A549 (cell line): ENCODE results near the gene BICC1. TPM values are rescaled to one million over a fixed set of nuclear protein-coding genes. Genes with fewer than 3 reads are reported as not detected.

ENCODE experiments used
- ATAC-seq, 2 experiments: fragments of 200-7000 bp in 1 of 2; fragments of >200 bp in 1 of 2; cut with Nextera tagmentation in 1 of 2; cut with Tn5 transposase in 1 of 2; 3 replicates each; pipeline versions ENCODE4 v1.8.0 to v1.9.1; 2018 to 2020; ENCODE audit warnings: mild to moderate bottlenecking in 1 of 2, moderate library complexity in 1 of 2
- CTCF ChIA-PET: fragments of 300-600 bp; sonication (Branson Sonifier 250); formaldehyde crosslinking; extraction: SDS; loops from one replicate; lab custom pipeline; 2021; ENCODE audit warnings: antibody characterized with exemption, inconsistent platforms; lab: Yijun Ruan, JAX
- POLR2A ChIA-PET: fragments of 350-600 bp; formaldehyde crosslinking; extraction: SDS; loops from one replicate; lab custom pipeline; 2021; ENCODE audit warnings: antibody characterized with exemption, inconsistent platforms; lab: Yijun Ruan, JAX
- DNase-seq, 2 experiments: peaks; one replicate each; pipeline versions ENCODE4 v3.0.0 to v3.0.0-alpha.2; 2011 to 2016; ENCODE audit warnings: low read depth in 1 of 2, low spot score in 1 of 2
- FAIRE-seq: peaks from 2 replicates; lab custom pipeline; 2011; peaks lifted over from hg19 to GRCh38; lab: Jason Lieb, UNC
- H3K27ac ChIP-seq, 2 experiments: fragments of >200 bp; sonication (Bioruptor Twin); formaldehyde crosslinking; 3 replicates each; pipeline ENCODE4 v1.5.1; 2016 to 2017
- H3K4me1 ChIP-seq: fragments of >200 bp; sonication (Bioruptor Twin); formaldehyde crosslinking; 3 replicates; pipeline ENCODE4 v1.6.1; 2016
- H3K4me2 ChIP-seq: fragments of >200 bp; sonication (Bioruptor Twin); formaldehyde crosslinking; 3 replicates; pipeline ENCODE4 v1.6.1; 2016
- H3K4me3 ChIP-seq: fragments of >200 bp; sonication (Bioruptor Twin); formaldehyde crosslinking; 3 replicates; pipeline ENCODE4 v1.5.1; 2016
- H3K9me3 ChIP-seq: fragments of >200 bp; sonication (Bioruptor Twin); formaldehyde crosslinking; 3 replicates; pipeline ENCODE4 v1.6.1; 2016
- ATOH8 ChIP-seq: fragments of 250-450 bp; sonication (Bioruptor Pico); IDR thresholded peaks from 2 replicates; pipeline ENCODE4 v1.5.0; 2020; ENCODE audit warnings: low read depth, mild to moderate bottlenecking, moderate library complexity
- CBX2 ChIP-seq: fragments of 200-600 bp; sonication (generic); IDR thresholded peaks from 2 replicates; pipeline ENCODE4 v1.6.1; 2016; ENCODE audit warnings: low read depth, mild to moderate bottlenecking, borderline replicate concordance
- CHD2 ChIP-seq: fragments of 150-350 bp; IDR thresholded peaks from 2 replicates; pipeline ENCODE4 v1.6.1; 2014; ENCODE audit warnings: low read length; ENCODE audit not compliant: partially characterized antibody
- CHD4 ChIP-seq: fragments of 200-600 bp; sonication (generic); IDR thresholded peaks from 2 replicates; pipeline ENCODE4 v1.6.1; 2016; ENCODE audit warnings: antibody characterized with exemption, mild to moderate bottlenecking, borderline replicate concordance
- EHMT2 ChIP-seq: fragments of 200-600 bp; sonication (generic); IDR thresholded peaks from 2 replicates; pipeline ENCODE4 v1.6.1; 2016; ENCODE audit warnings: antibody characterized with exemption, low read depth, mild to moderate bottlenecking, moderate library complexity
- ESRRA ChIP-seq: fragments of 150-350 bp; IDR thresholded peaks from 2 replicates; pipeline ENCODE4 v1.6.1; 2014; ENCODE audit warnings: mild to moderate bottlenecking, low read length, borderline replicate concordance
- FOSB ChIP-seq: fragments of 250-450 bp; sonication (Bioruptor Pico); IDR thresholded peaks from 2 replicates; pipeline ENCODE4 v1.5.0; 2020; ENCODE audit warnings: mild to moderate bottlenecking, moderate library complexity
- FOXS1 ChIP-seq: fragments of 250-450 bp; sonication (Bioruptor Pico); IDR thresholded peaks from 2 replicates; pipeline ENCODE4 v1.5.0; 2020; ENCODE audit warnings: mild to moderate bottlenecking, moderate library complexity
- GATA3 ChIP-seq: IDR thresholded peaks from 2 replicates; pipeline ENCODE4 v1.6.1; 2012; ENCODE audit warnings: borderline replicate concordance
- HDAC2 ChIP-seq: fragments of 200-600 bp; sonication (generic); IDR thresholded peaks from 2 replicates; pipeline ENCODE4 v1.6.1; 2016
- HEYL ChIP-seq: fragments of 250-450 bp; sonication (Bioruptor Pico); IDR thresholded peaks from 2 replicates; pipeline ENCODE4 v1.8.0; 2021; ENCODE audit warnings: mild to moderate bottlenecking, moderate library complexity
- HOXA7 ChIP-seq: fragments of 250-450 bp; sonication (Bioruptor Pico); IDR thresholded peaks from 2 replicates; pipeline ENCODE4 v1.5.0; 2020; ENCODE audit warnings: mild to moderate bottlenecking, moderate library complexity
- JUN ChIP-seq, 2 experiments: fragments of >200 bp; sonication (Bioruptor Twin); formaldehyde crosslinking; IDR thresholded peaks; 2 replicates in 1 of 2; 3 replicates in 1 of 2; pipeline ENCODE4 v1.6.1; 2016 to 2017
- KDM1A ChIP-seq: fragments of 200-600 bp; sonication (generic); IDR thresholded peaks from 2 replicates; pipeline ENCODE4 v1.6.1; 2016; ENCODE audit warnings: low read depth, mild to moderate bottlenecking
- KDM5A ChIP-seq: fragments of 200-600 bp; sonication (generic); IDR thresholded peaks from 2 replicates; pipeline ENCODE4 v1.6.1; 2016; ENCODE audit warnings: antibody characterized with exemption, mild to moderate bottlenecking
- NFE2L2 ChIP-seq: fragments of 150-350 bp; conservative IDR thresholded peaks from 2 replicates; pipeline ENCODE4 v1.6.1; 2014; ENCODE audit warnings: low read length
- NR3C1 ChIP-seq: fragments of >200 bp; sonication (Bioruptor Twin); formaldehyde crosslinking; IDR thresholded peaks from 3 replicates; pipeline ENCODE4 v1.6.1; 2017
- PHF8 ChIP-seq: fragments of 200-600 bp; sonication (generic); IDR thresholded peaks from 2 replicates; pipeline ENCODE4 v1.6.1; 2016; ENCODE audit warnings: low read depth, mild to moderate bottlenecking, antibody characterized with exemption, moderate library complexity, borderline replicate concordance
- RARB ChIP-seq: fragments of 250-450 bp; sonication (Bioruptor Pico); IDR thresholded peaks from 2 replicates; pipeline ENCODE4 v1.8.0; 2021; ENCODE audit warnings: mild to moderate bottlenecking, moderate library complexity
- RCOR1 ChIP-seq: fragments of 150-350 bp; IDR thresholded peaks from 2 replicates; pipeline ENCODE4 v1.6.1; 2014; ENCODE audit warnings: antibody characterized with exemption, low read length, low read depth
- REST ChIP-seq: fragments of 200-600 bp; sonication (generic); IDR thresholded peaks from 2 replicates; pipeline ENCODE4 v1.6.1; 2016; ENCODE audit warnings: antibody characterized with exemption, mild to moderate bottlenecking, moderate library complexity
- SMC3 ChIP-seq: fragments of >200 bp; sonication (Bioruptor Twin); formaldehyde crosslinking; IDR thresholded peaks from 3 replicates; pipeline ENCODE4 v1.6.1; 2018; ENCODE audit warnings: inconsistent platforms
- TP53 ChIP-seq: fragments of 250-450 bp; sonication (Bioruptor Pico); IDR thresholded peaks from 2 replicates; pipeline ENCODE4 v1.5.0; 2021; ENCODE audit warnings: mild to moderate bottlenecking, moderate library complexity
- ZNF302 ChIP-seq: fragments of 250-450 bp; sonication (Bioruptor Pico); IDR thresholded peaks from 2 replicates; pipeline ENCODE4 v1.9.0; 2021; ENCODE audit warnings: inconsistent platforms, mild to moderate bottlenecking, moderate library complexity
- ZSCAN20 ChIP-seq: fragments of 250-450 bp; sonication (Bioruptor Pico); IDR thresholded peaks from 2 replicates; pipeline ENCODE4 v1.8.0; 2022; ENCODE audit warnings: mild to moderate bottlenecking, moderate library complexity
- WGBS: methylation state at CpG from one replicate; pipeline ENCODE4 v1.1.6; 2017; ENCODE audit errors: missing lambda C conversion rate; 5-methylcytosine and 5-hydroxymethylcytosine counted together
- polyA plus RNA-seq, 4 experiments: library from polyadenylated mRNA; depleted of rRNA in 3 of 4; stranded (reverse); fragments of >200 nt; fragmentation: RNase III in 1 of 4; extraction: RNeasy Plus Mini Kit Qiagen cat#74134 plus additional on column Dnase treatment in 1 of 4; gene quantifications; 2 replicates in 3 of 4; 3 replicates in 1 of 4; pipeline ENCODE4 v1.2.3, GENCODE V29; 2011 to 2017
- TF ChIP-seq, protein P1 (sequence below): fragments of 450-650 bp; IDR thresholded peaks from 2 replicates; pipeline ENCODE4 v1.6.1; 2014; ENCODE audit warnings: antibody characterized with exemption
- TF ChIP-seq, protein P2 (sequence below): IDR thresholded peaks from 2 replicates; pipeline ENCODE4 v1.6.1; 2012
- TF ChIP-seq, protein P3 (sequence below): fragments of >200 bp; sonication (Bioruptor Twin); formaldehyde crosslinking; IDR thresholded peaks from 2 replicates; pipeline ENCODE4 v1.6.1; 2016

BICC1 gene
- polyA plus RNA-seq, 2 of the 4 experiments (the other 2 are of a cell fraction) = 36.9 to 56.8 TPM

DNA sequence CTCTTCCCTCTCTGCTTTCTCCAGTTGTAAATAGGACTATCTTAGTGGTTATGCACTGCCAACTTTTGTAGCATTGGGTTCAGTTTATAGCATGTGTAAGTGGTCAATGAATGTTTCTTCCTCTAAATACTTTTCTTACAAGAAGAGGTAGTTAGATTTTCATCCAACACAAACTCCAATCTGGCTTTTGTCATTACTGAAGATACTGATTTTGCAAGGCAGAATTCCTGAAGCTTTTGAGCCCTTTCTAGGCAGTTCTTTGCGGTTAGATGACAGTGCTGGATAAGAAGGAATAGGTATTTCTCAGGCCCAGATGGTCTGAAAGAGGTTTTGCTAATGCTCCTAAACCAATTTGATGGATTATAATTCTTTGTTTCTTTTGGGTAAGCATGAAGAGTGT lies 60.5 kb downstream of the BICC1 start:
- 86% methylated on average over 1 of the region's 1 CpG for WGBS
- ATAC-seq (no peak), FAIRE-seq (no peak), DNase-seq (no peak)
- TF ChIP-seq JUN (IDR thresholded peaks at IDR 0.05) (no peak), KDM5A (no peak), REST (no peak), HDAC2 (no peak), ZSCAN20 (no peak), FOSB (CRISPR knock-in tag) (no peak), TP53 (CRISPR knock-in tag) (no peak), NR3C1 (no peak), FOXS1 (CRISPR knock-in tag) (no peak), HOXA7 (CRISPR knock-in tag) (no peak), ATOH8 (CRISPR knock-in tag) (no peak), CBX2 (no peak), ZNF302 (CRISPR knock-in tag) (no peak), KDM1A (no peak), SMC3 (no peak)
- TF ChIP-seq, protein P1, sequence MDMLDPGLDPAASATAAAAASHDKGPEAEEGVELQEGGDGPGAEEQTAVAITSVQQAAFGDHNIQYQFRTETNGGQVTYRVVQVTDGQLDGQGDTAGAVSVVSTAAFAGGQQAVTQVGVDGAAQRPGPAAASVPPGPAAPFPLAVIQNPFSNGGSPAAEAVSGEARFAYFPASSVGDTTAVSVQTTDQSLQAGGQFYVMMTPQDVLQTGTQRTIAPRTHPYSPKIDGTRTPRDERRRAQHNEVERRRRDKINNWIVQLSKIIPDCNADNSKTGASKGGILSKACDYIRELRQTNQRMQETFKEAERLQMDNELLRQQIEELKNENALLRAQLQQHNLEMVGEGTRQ = no peak
- TF ChIP-seq, protein P2, sequence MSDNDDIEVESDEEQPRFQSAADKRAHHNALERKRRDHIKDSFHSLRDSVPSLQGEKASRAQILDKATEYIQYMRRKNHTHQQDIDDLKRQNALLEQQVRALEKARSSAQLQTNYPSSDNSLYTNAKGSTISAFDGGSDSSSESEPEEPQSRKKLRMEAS = no peak
- CTCF ChIA-PET = no interaction called here
- peaks cover 53% of the 10 kb centered on the region for H3K4me1 ChIP-seq
- no peak overlapping the region for H3K4me2 ChIP-seq
- no peak overlapping the region for H3K4me3 ChIP-seq
- POLR2A ChIA-PET = no interaction called here
- H3K27ac ChIP-seq = peak overlapping the region in 1 of 2 experiments; percentile 29; a peak in 2 of 6 replicates
- H3K9me3 ChIP-seq = peaks cover 31% of the 10 kb centered on the region

GRCh38 chr10:58574058-58574457 lies 61.4 kb downstream of the BICC1 start:
- DNase-seq = no peak
- no peak overlapping the region for H3K4me3 ChIP-seq
- CTCF ChIA-PET = interaction anchor here (0.7 kb wide), 2 partner anchors 16 to 207 kb away, joined by 3 read pairs; no protein-coding TSS in a partner anchor
- POLR2A ChIA-PET = no interaction called here
- no peak for TF ChIP-seq ESRRA
- TF ChIP-seq NFE2L2 = no peak
- TF ChIP-seq CHD2 = no peak
- TF ChIP-seq CHD4 = no peak
- TF ChIP-seq NR3C1 = no peak
- TF ChIP-seq, protein P3, sequence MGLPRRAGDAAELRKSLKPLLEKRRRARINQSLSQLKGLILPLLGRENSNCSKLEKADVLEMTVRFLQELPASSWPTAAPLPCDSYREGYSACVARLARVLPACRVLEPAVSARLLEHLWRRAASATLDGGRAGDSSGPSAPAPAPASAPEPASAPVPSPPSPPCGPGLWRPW = no peak
- no peak for TF ChIP-seq RARB (CRISPR knock-in tag)
- no peak for TF ChIP-seq EHMT2
- no peak for TF ChIP-seq HEYL (CRISPR knock-in tag)
- no peak for TF ChIP-seq GATA3
- no peak for TF ChIP-seq RCOR1
- TF ChIP-seq HOXA7 (CRISPR knock-in tag) = no peak
- no peak for TF ChIP-seq PHF8
- TF ChIP-seq CBX2 = no peak
- peak overlapping the region; percentile 27 for H3K4me2 ChIP-seq
- H3K9me3 ChIP-seq = peaks cover 24% of the 10 kb centered on the region
- H3K27ac ChIP-seq = peak overlapping the region in 1 of 2 experiments; percentile 16; a peak in 2 of 6 replicates
- H3K4me1 ChIP-seq = peaks cover 62% of the 10 kb centered on the region
- WGBS = 81% methylated on average over 1 of the region's 1 CpG
- no peak for FAIRE-seq
- ATAC-seq = no peak; a peak in 1 of 6 replicates
